GM10248 (cell line): ENCODE results near the gene PML.

ENCODE experiments used
- CTCF ChIA-PET: fragments of 300-600 bp; sonication (Branson Sonifier 250); formaldehyde crosslinking; extraction: SDS; loops from one replicate; lab custom pipeline; 2021; ENCODE audit warnings: antibody characterized with exemption; lab: Yijun Ruan, JAX
- POLR2A ChIA-PET: fragments of 350-650 bp; sonication (Branson Sonifier 250); formaldehyde crosslinking; extraction: SDS; loops from one replicate; lab custom pipeline; 2020; ENCODE audit warnings: antibody characterized with exemption; lab: Yijun Ruan, JAX
- DNase-seq: peaks from one replicate; pipeline ENCODE4 v3.0.0; 2012; ENCODE audit errors: extremely low spot score
- CTCF ChIP-seq: IDR thresholded peaks from 2 replicates; pipeline ENCODE4 v1.5.1; 2012; ENCODE audit warnings: mild to moderate bottlenecking, low read depth; ENCODE audit errors: extremely low read depth, missing control alignments, control extremely low read depth

The PML gene

GRCh38 chr15:74041311-74041756, 46.8 kb downstream of the PML start:
- ChIA-PET CTCF (interaction anchor here (1.2 to 12.3 kb wide), 4 partner anchors 11 to 281 kb away, joined by 3 to 123 read pairs (median 4); no protein-coding TSS in a partner anchor), POLR2A (no interaction called here)
- DNase-seq: no peak
- TF ChIP-seq CTCF: no peak

GRCh38 chr15:74041777-74042435, 47.4 kb downstream of the PML start:
- DNase-seq: no peak
- ChIA-PET CTCF (interaction anchor here (1.2 to 12.3 kb wide), 5 partner anchors 10 to 280 kb away, joined by 3 to 123 read pairs (median 3); no protein-coding TSS in a partner anchor), POLR2A (no interaction called here)
- no peak for TF ChIP-seq CTCF

- ChIA-PET CTCF (interaction anchor here (1.4 to 12.3 kb wide), 3 partner anchors 9 to 70 kb away, joined by 3 to 123 read pairs (median 22); no protein-coding TSS in a partner anchor), POLR2A (no interaction called here)
- no peak for TF ChIP-seq CTCF
- DNase-seq: no peak
These were observed 48.3 kb downstream of the PML start for GRCh38 chr15:74042603-74043424.

GRCh38 chr15:74043425-74044266, 49.1 kb downstream of the PML start:
- ChIA-PET CTCF (interaction anchor here (1.4 to 12.3 kb wide), 3 partner anchors 8 to 70 kb away, joined by 3 to 123 read pairs (median 22); no protein-coding TSS in a partner anchor), POLR2A (interaction anchor here (1.1 kb wide), 1 partner anchor 38 kb away, joined by 3 read pairs; no protein-coding TSS in a partner anchor)
- DNase-seq: no peak
- no peak for TF ChIP-seq CTCF

GRCh38 chr15:74044267-74045110, 50.0 kb downstream of the PML start:
- DNase-seq: no peak
- POLR2A ChIA-PET: interaction anchor here (1.1 kb wide), 1 partner anchor 39 kb away, joined by 3 read pairs; no protein-coding TSS in a partner anchor
- CTCF ChIA-PET: interaction anchor here (1.2 to 12.3 kb wide), 4 partner anchors 7 to 71 kb away, joined by 3 to 123 read pairs (median 14); no protein-coding TSS in a partner anchor
- no peak for TF ChIP-seq CTCF
